ENCODE data around the gene CELF2.
"Not testable (repeated sequence)": the region's sequence is repeated elsewhere in the genome, so short reads cannot be mapped to it uniquely, and the experiment has no call there.

Gene CELF2

GRCh38 chr10:11359869-11360268 lies 342.2 kb downstream of the CELF2 start:
- peaks cover 5% of the 10 kb centered on the region for H3K36me3 Mint-ChIP-seq (ENCODE audit: insufficient read depth)
- H3K4me3 Mint-ChIP-seq, result no peak overlapping the region
- H3K9me3 Mint-ChIP-seq, result peaks cover 4% of the 10 kb centered on the region
- ATAC-seq (replicated peaks; ENCODE audit: extremely low read depth, poor library complexity, severe bottlenecking) (no peak), DNase-seq (ENCODE audit: low spot score in 2 of 2) (no peak)
- H3K27me3 Mint-ChIP-seq, result no peaks in the 10 kb centered on the region
- no peaks in the 10 kb centered on the region for H3K4me1 Mint-ChIP-seq
- H3K27ac Mint-ChIP-seq (ENCODE audit: low read depth), result no peak overlapping the region

- Mint-ChIP-seq H3K4me1 (peaks cover 10% of the 10 kb centered on the region), H3K27ac (ENCODE audit: low read depth) (no peak overlapping the region), H3K27me3 (no peaks in the 10 kb centered on the region), H3K4me3 (no peak overlapping the region), H3K9me3 (peaks cover 4% of the 10 kb centered on the region), H3K36me3 (ENCODE audit: insufficient read depth) (peaks cover 5% of the 10 kb centered on the region)
- no peak for ATAC-seq (replicated peaks; ENCODE audit: extremely low read depth, poor library complexity, severe bottlenecking)
- no peak for DNase-seq (ENCODE audit: low spot score in 2 of 2)
These were observed 345.8 kb downstream of the CELF2 start for GRCh38 chr10:11363497-11363896.

- ATAC-seq (replicated peaks; ENCODE audit: extremely low read depth, poor library complexity, severe bottlenecking) (no peak), DNase-seq (ENCODE audit: low spot score in 2 of 2) (no peak)
- no peaks in the 10 kb centered on the region for H3K27me3 Mint-ChIP-seq
- no peak overlapping the region for H3K4me3 Mint-ChIP-seq
- H3K4me1 Mint-ChIP-seq, result peaks cover 14% of the 10 kb centered on the region
- no peak overlapping the region for H3K27ac Mint-ChIP-seq (ENCODE audit: low read depth)
- H3K36me3 Mint-ChIP-seq (ENCODE audit: insufficient read depth), result peaks cover 5% of the 10 kb centered on the region
- peaks cover 3% of the 10 kb centered on the region for H3K9me3 Mint-ChIP-seq
These were observed 346.6 kb downstream of the CELF2 start for GRCh38 chr10:11364241-11364640.

- not testable (repeated sequence) for H3K27me3 Mint-ChIP-seq; H3K27ac Mint-ChIP-seq (ENCODE audit: low read depth); H3K4me3 Mint-ChIP-seq; ATAC-seq (replicated peaks; ENCODE audit: extremely low read depth, poor library complexity, severe bottlenecking); H3K36me3 Mint-ChIP-seq (ENCODE audit: insufficient read depth); DNase-seq (ENCODE audit: low spot score in 2 of 2); H3K9me3 Mint-ChIP-seq
- H3K4me1 Mint-ChIP-seq, result peaks cover 14% of the 10 kb centered on the region
These were observed 349.2 kb downstream of the CELF2 start for GRCh38 chr10:11366889-11367288.

- H3K27me3 Mint-ChIP-seq, result no peaks in the 10 kb centered on the region
- H3K4me1 Mint-ChIP-seq, result peaks cover 14% of the 10 kb centered on the region
- H3K9me3 Mint-ChIP-seq, result no peaks in the 10 kb centered on the region
- H3K36me3 Mint-ChIP-seq (ENCODE audit: insufficient read depth), result no peaks in the 10 kb centered on the region
- ATAC-seq (replicated peaks; ENCODE audit: extremely low read depth, poor library complexity, severe bottlenecking), result no peak
- no peak overlapping the region for H3K27ac Mint-ChIP-seq (ENCODE audit: low read depth)
- no peak overlapping the region for H3K4me3 Mint-ChIP-seq
- DNase-seq (ENCODE audit: low spot score in 2 of 2), result no peak
These were observed 349.8 kb downstream of the CELF2 start for GRCh38 chr10:11367505-11367904.

- Mint-ChIP-seq H3K4me1 (peaks cover 11% of the 10 kb centered on the region), H3K36me3 (ENCODE audit: insufficient read depth) (no peaks in the 10 kb centered on the region), H3K9me3 (no peaks in the 10 kb centered on the region), H3K4me3 (no peak overlapping the region), H3K27me3 (no peaks in the 10 kb centered on the region), H3K27ac (ENCODE audit: low read depth) (peak overlapping the region; percentile 53)
- DNase-seq (ENCODE audit: low spot score in 2 of 2) (no peak), ATAC-seq (replicated peaks; ENCODE audit: extremely low read depth, poor library complexity, severe bottlenecking) (no peak)
These were observed 356.1 kb downstream of the CELF2 start for GRCh38 chr10:11373717-11374171.

GRCh38 chr10:11377267-11377666 lies 359.6 kb downstream of the CELF2 start:
- no peak for ATAC-seq (replicated peaks; ENCODE audit: extremely low read depth, poor library complexity, severe bottlenecking)
- no peak overlapping the region for H3K4me3 Mint-ChIP-seq
- H3K27me3 Mint-ChIP-seq, result peaks cover 9% of the 10 kb centered on the region
- DNase-seq (ENCODE audit: low spot score in 2 of 2), result no peak
- H3K36me3 Mint-ChIP-seq (ENCODE audit: insufficient read depth), result no peaks in the 10 kb centered on the region
- H3K4me1 Mint-ChIP-seq, result peaks cover 10% of the 10 kb centered on the region
- no peaks in the 10 kb centered on the region for H3K9me3 Mint-ChIP-seq
- no peak overlapping the region for H3K27ac Mint-ChIP-seq (ENCODE audit: low read depth)

GRCh38 chr10:11378835-11379234 lies 361.2 kb downstream of the CELF2 start:
- H3K4me1 Mint-ChIP-seq, result peaks cover 6% of the 10 kb centered on the region
- peaks cover 3% of the 10 kb centered on the region for H3K36me3 Mint-ChIP-seq (ENCODE audit: insufficient read depth)
- H3K27me3 Mint-ChIP-seq, result peaks cover 9% of the 10 kb centered on the region
- H3K27ac Mint-ChIP-seq (ENCODE audit: low read depth), result no peak overlapping the region
- ATAC-seq (replicated peaks; ENCODE audit: extremely low read depth, poor library complexity, severe bottlenecking) (no peak), DNase-seq (ENCODE audit: low spot score in 2 of 2) (no peak)
- H3K9me3 Mint-ChIP-seq, result no peaks in the 10 kb centered on the region
- no peak overlapping the region for H3K4me3 Mint-ChIP-seq

- no peaks in the 10 kb centered on the region for H3K9me3 Mint-ChIP-seq
- H3K4me1 Mint-ChIP-seq, result no peaks in the 10 kb centered on the region
- no peak for DNase-seq (ENCODE audit: low spot score in 2 of 2)
- no peak for ATAC-seq (replicated peaks; ENCODE audit: extremely low read depth, poor library complexity, severe bottlenecking)
- H3K36me3 Mint-ChIP-seq (ENCODE audit: insufficient read depth), result peaks cover 3% of the 10 kb centered on the region
- no peak overlapping the region for H3K4me3 Mint-ChIP-seq
- H3K27me3 Mint-ChIP-seq, result peaks cover 9% of the 10 kb centered on the region
- H3K27ac Mint-ChIP-seq (ENCODE audit: low read depth), result no peak overlapping the region
These were observed 362.1 kb downstream of the CELF2 start for GRCh38 chr10:11379771-11380170.

GRCh38 chr10:11381023-11381422 lies 363.4 kb downstream of the CELF2 start:
- ATAC-seq (replicated peaks; ENCODE audit: extremely low read depth, poor library complexity, severe bottlenecking) (no peak), DNase-seq (ENCODE audit: low spot score in 2 of 2) (no peak)
- Mint-ChIP-seq H3K36me3 (ENCODE audit: insufficient read depth) (peaks cover 3% of the 10 kb centered on the region), H3K9me3 (no peaks in the 10 kb centered on the region), H3K27ac (ENCODE audit: low read depth) (peak overlapping the region; percentile 49), H3K27me3 (peaks cover 9% of the 10 kb centered on the region), H3K4me1 (no peaks in the 10 kb centered on the region), H3K4me3 (no peak overlapping the region)

- no peak overlapping the region for H3K4me3 Mint-ChIP-seq
- H3K4me1 Mint-ChIP-seq, result no peaks in the 10 kb centered on the region
- H3K27me3 Mint-ChIP-seq, result peaks cover 9% of the 10 kb centered on the region
- DNase-seq (ENCODE audit: low spot score in 2 of 2), result no peak
- peak overlapping the region; percentile 49 for H3K27ac Mint-ChIP-seq (ENCODE audit: low read depth)
- peaks cover 3% of the 10 kb centered on the region for H3K36me3 Mint-ChIP-seq (ENCODE audit: insufficient read depth)
- ATAC-seq (replicated peaks; ENCODE audit: extremely low read depth, poor library complexity, severe bottlenecking), result no peak
- H3K9me3 Mint-ChIP-seq, result no peaks in the 10 kb centered on the region
These were observed 363.8 kb downstream of the CELF2 start for GRCh38 chr10:11381511-11381910.

GRCh38 chr10:11382187-11382586 lies 364.5 kb downstream of the CELF2 start:
- Mint-ChIP-seq H3K27ac (ENCODE audit: low read depth) (no peak overlapping the region), H3K4me3 (no peak overlapping the region), H3K4me1 (no peaks in the 10 kb centered on the region)

GRCh38 chr10:11386044-11386443 lies 368.4 kb downstream of the CELF2 start:
- Mint-ChIP-seq H3K27me3 (no peaks in the 10 kb centered on the region), H3K4me3 (no peak overlapping the region), H3K4me1 (no peaks in the 10 kb centered on the region), H3K27ac (ENCODE audit: low read depth) (no peak overlapping the region), H3K36me3 (ENCODE audit: insufficient read depth) (peaks cover 3% of the 10 kb centered on the region), H3K9me3 (no peaks in the 10 kb centered on the region)
- DNase-seq (ENCODE audit: low spot score in 2 of 2) (no peak), ATAC-seq (replicated peaks; ENCODE audit: extremely low read depth, poor library complexity, severe bottlenecking) (no peak)

More at GRCh38 chr10:11382187-11382586, 364.5 kb downstream of the CELF2 start:
- peaks cover 9% of the 10 kb centered on the region for H3K27me3 Mint-ChIP-seq
- ATAC-seq (replicated peaks; ENCODE audit: extremely low read depth, poor library complexity, severe bottlenecking) (no peak), DNase-seq (ENCODE audit: low spot score in 2 of 2) (no peak)
- H3K9me3 Mint-ChIP-seq, result no peaks in the 10 kb centered on the region
- peaks cover 3% of the 10 kb centered on the region for H3K36me3 Mint-ChIP-seq (ENCODE audit: insufficient read depth)
